ENCODE results near the gene R3HCC1L. TPM values are rescaled to one million over a fixed set of nuclear protein-coding genes. Genes with fewer than 3 reads are reported as not detected.
"Not testable (repeated sequence)": the region's sequence is repeated elsewhere in the genome, so short reads cannot be mapped to it uniquely, and the experiment has no call there.

The R3HCC1L gene
- polyA plus RNA-seq, 2 donors: 4.9 to 7.4 TPM

DNA sequence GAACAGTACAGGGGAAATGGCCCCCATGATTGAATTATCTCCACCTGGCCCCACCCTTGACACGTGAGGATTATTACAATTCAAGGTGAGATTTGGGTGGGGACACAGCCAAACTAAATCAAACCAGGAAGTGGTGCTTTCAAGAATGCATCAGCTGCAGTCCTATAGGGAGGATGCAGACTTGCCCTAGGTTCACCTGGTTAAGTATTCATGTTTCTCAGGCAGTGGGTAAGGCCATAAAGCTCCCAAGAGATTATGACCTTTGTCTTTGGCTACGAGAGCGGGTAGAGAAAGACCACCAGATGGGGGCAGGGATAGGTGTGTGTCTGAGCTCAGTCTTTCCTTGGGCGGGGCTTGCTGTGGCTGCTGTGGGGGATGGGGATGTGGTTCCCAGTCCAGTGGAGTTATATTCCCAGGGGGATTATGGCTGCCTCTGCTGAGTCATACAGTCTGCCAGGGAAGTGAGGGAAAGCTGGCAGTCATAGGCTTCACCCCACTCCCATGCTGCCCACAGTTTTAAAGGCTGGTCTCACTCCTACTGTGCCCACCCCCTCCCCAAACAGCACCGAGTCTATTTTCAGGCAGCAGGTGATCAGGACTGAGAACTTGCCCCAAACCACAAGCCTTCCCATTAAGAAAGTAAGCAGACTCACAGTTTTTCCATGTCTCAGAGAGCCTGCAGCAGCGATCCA is 8.4 kb upstream of the R3HCC1L start:
- Histone ChIP-seq H3K27me3 (ENCODE audit: control insufficient read depth in 1 of 2, insufficient read depth in 2 of 2, low read length in 2 of 2) (no peaks in the 10 kb centered on the region), H3K4me1 (ENCODE audit: control insufficient read depth in 2 of 2, insufficient read depth in 2 of 2, low read length in 1 of 2) (no peaks in the 10 kb centered on the region), H3K4me3 (ENCODE audit: low read depth in 1 of 2, low read length in 2 of 2) (no peak overlapping the region), H3K9me3 (ENCODE audit: control insufficient read depth in 2 of 2, insufficient read depth in 1 of 2, low read depth in 1 of 2, low read length in 1 of 2) (no peaks in the 10 kb centered on the region), H3K27ac (ENCODE audit: low read depth in 2 of 2, low read length in 1 of 2) (no peak overlapping the region), H3K36me3 (ENCODE audit: control insufficient read depth in 2 of 2, insufficient read depth in 2 of 2, low read length in 1 of 2) (no peaks in the 10 kb centered on the region)
- 77 to 80% methylated on average over 6 of the region's 6 CpGs for WGBS, 2 donors

GRCh38 chr10:98128802-98129201 is 5.7 kb upstream of the R3HCC1L start:
- Histone ChIP-seq H3K4me3 (ENCODE audit: low read depth in 1 of 2, low read length in 2 of 2) (no peak overlapping the region), H3K27me3 (ENCODE audit: control insufficient read depth in 1 of 2, insufficient read depth in 2 of 2, low read length in 2 of 2) (no peaks in the 10 kb centered on the region), H3K27ac (ENCODE audit: low read depth in 2 of 2, low read length in 1 of 2) (no peak overlapping the region), H3K4me1 (ENCODE audit: control insufficient read depth in 2 of 2, insufficient read depth in 2 of 2, low read length in 1 of 2) (no peaks in the 10 kb centered on the region), H3K9me3 (ENCODE audit: control insufficient read depth in 2 of 2, insufficient read depth in 1 of 2, low read depth in 1 of 2, low read length in 1 of 2) (no peaks in the 10 kb centered on the region), H3K36me3 (ENCODE audit: control insufficient read depth in 2 of 2, insufficient read depth in 2 of 2, low read length in 1 of 2) (no peaks in the 10 kb centered on the region)
- WGBS, 2 donors: 79 to 84% methylated on average over 6 of the region's 6 CpGs

DNA sequence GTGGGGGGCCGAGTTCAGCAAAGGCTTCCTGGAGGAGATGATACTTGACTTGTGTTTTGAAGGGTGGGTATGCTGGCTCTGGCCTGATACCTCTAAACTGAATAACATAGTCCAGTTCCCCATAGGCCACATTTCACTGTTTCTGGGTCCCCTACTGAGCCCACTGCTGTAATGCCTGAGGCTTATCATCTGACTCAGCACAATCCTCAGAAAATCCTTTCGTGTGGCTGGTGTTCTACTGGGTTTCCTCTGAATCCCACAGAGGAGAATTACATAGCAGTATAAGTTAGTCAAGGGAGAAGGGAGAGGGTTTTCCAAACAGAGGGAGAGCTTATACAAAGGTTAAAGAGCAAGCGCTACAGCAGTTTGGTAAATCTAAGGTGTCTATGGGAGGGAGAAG is 2.8 kb upstream of the R3HCC1L start:
- Histone ChIP-seq H3K9me3 (ENCODE audit: control insufficient read depth in 2 of 2, insufficient read depth in 1 of 2, low read depth in 1 of 2, low read length in 1 of 2) (no peaks in the 10 kb centered on the region), H3K27ac (ENCODE audit: low read depth in 2 of 2, low read length in 1 of 2) (no peak overlapping the region), H3K4me1 (ENCODE audit: control insufficient read depth in 2 of 2, insufficient read depth in 2 of 2, low read length in 1 of 2) (no peaks in the 10 kb centered on the region), H3K4me3 (ENCODE audit: low read depth in 1 of 2, low read length in 2 of 2) (no peak overlapping the region), H3K36me3 (ENCODE audit: control insufficient read depth in 2 of 2, insufficient read depth in 2 of 2, low read length in 1 of 2) (no peaks in the 10 kb centered on the region), H3K27me3 (ENCODE audit: control insufficient read depth in 1 of 2, insufficient read depth in 2 of 2, low read length in 2 of 2) (no peaks in the 10 kb centered on the region)
- whole genome bisulfite sequencing, 2 donors: 85 to 90% methylated on average over 3 of the region's 3 CpGs

GRCh38 chr10:98133075-98133752 is 1.2 kb upstream of the R3HCC1L start:
- not testable (repeated sequence) for H3K27ac ChIP-seq (ENCODE audit: low read depth in 2 of 2, low read length in 1 of 2)
- 95% methylated on average over 9 of the region's 9 CpGs for WGBS, 2 donors

DNA sequence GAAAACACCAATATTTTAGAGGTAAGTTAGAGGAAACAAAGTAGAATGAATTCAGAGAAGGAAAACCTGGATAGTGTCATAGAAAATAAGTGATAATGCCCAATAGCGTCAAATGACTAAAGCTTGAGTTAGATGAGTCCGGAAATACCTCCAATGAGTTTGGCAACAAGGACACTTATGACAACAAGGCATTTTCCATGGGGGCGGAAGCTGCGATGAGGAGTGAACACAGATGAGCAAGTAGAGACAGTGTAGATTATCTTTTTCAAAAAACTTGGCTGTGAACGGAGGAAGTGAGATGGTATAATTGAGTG is 383 bp upstream of the R3HCC1L start:
- Histone ChIP-seq H3K27ac (ENCODE audit: low read depth in 2 of 2, low read length in 1 of 2) (peak overlapping the region in 1 of 2 donors; percentile 88), H3K27me3 (ENCODE audit: control insufficient read depth in 1 of 2, insufficient read depth in 2 of 2, low read length in 2 of 2) (no peaks in the 10 kb centered on the region), H3K9me3 (ENCODE audit: control insufficient read depth in 2 of 2, insufficient read depth in 1 of 2, low read depth in 1 of 2, low read length in 1 of 2) (no peaks in the 10 kb centered on the region), H3K4me1 (ENCODE audit: control insufficient read depth in 2 of 2, insufficient read depth in 2 of 2, low read length in 1 of 2) (no peaks in the 10 kb centered on the region), H3K36me3 (ENCODE audit: control insufficient read depth in 2 of 2, insufficient read depth in 2 of 2, low read length in 1 of 2) (no peaks in the 10 kb centered on the region), H3K4me3 (ENCODE audit: low read depth in 1 of 2, low read length in 2 of 2) (peak overlapping the region; percentile 69 to 89)
- WGBS, 2 donors: 55 to 61% methylated on average over 5 of the region's 5 CpGs

More at GRCh38 chr10:98133075-98133752, 1.2 kb upstream of the R3HCC1L start:
- H3K27me3 ChIP-seq (ENCODE audit: control insufficient read depth in 1 of 2, insufficient read depth in 2 of 2, low read length in 2 of 2); H3K4me1 ChIP-seq (ENCODE audit: control insufficient read depth in 2 of 2, insufficient read depth in 2 of 2, low read length in 1 of 2); H3K4me3 ChIP-seq (ENCODE audit: low read depth in 1 of 2, low read length in 2 of 2); H3K9me3 ChIP-seq (ENCODE audit: control insufficient read depth in 2 of 2, insufficient read depth in 1 of 2, low read depth in 1 of 2, low read length in 1 of 2); H3K36me3 ChIP-seq (ENCODE audit: control insufficient read depth in 2 of 2, insufficient read depth in 2 of 2, low read length in 1 of 2): not testable (repeated sequence)

GRCh38 chr10:98135222-98135899 is 904 bp downstream of the R3HCC1L start:
- Histone ChIP-seq H3K36me3 (ENCODE audit: control insufficient read depth in 2 of 2, insufficient read depth in 2 of 2, low read length in 1 of 2) (no peaks in the 10 kb centered on the region), H3K9me3 (ENCODE audit: control insufficient read depth in 2 of 2, insufficient read depth in 1 of 2, low read depth in 1 of 2, low read length in 1 of 2) (no peaks in the 10 kb centered on the region), H3K27me3 (ENCODE audit: control insufficient read depth in 1 of 2, insufficient read depth in 2 of 2, low read length in 2 of 2) (no peaks in the 10 kb centered on the region), H3K4me3 (ENCODE audit: low read depth in 1 of 2, low read length in 2 of 2) (peak overlapping the region; percentile 69 to 89), H3K27ac (ENCODE audit: low read depth in 2 of 2, low read length in 1 of 2) (peak overlapping the region; percentile 88 to 92), H3K4me1 (ENCODE audit: control insufficient read depth in 2 of 2, insufficient read depth in 2 of 2, low read length in 1 of 2) (peaks cover 0 to 2% of the 10 kb centered on the region in 2 donors)
- WGBS, 2 donors: 12 to 13% methylated on average over 13 of the region's 13 CpGs

- H3K4me1 ChIP-seq (ENCODE audit: control insufficient read depth in 2 of 2, insufficient read depth in 2 of 2, low read length in 1 of 2): not testable (repeated sequence)
Observed at GRCh38 chr10:98136775-98137174, 2.3 kb downstream of the R3HCC1L start.

DNA sequence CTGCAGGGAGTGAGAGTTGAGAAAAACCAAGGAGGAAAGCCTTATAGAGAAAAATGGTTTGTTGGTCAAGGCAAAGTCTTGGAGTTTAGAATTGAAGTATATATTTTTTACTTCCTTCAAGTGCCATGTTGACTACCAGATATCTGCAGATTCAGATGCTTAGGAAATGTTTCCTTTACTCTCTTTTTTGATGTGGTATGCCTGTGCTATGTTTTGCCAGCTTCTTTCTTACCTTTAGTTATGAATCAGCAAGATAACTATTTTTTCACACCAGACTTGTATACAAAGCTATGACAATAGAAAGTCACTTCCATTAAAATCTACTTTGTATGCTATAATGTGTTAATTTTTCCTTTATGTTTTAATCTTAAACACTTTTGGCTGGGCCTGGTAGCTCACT is 3.6 kb downstream of the R3HCC1L start:
- Histone ChIP-seq H3K4me1 (ENCODE audit: control insufficient read depth in 2 of 2, insufficient read depth in 2 of 2, low read length in 1 of 2) (peaks cover 0 to 3% of the 10 kb centered on the region in 2 donors), H3K27me3 (ENCODE audit: control insufficient read depth in 1 of 2, insufficient read depth in 2 of 2, low read length in 2 of 2) (no peaks in the 10 kb centered on the region), H3K36me3 (ENCODE audit: control insufficient read depth in 2 of 2, insufficient read depth in 2 of 2, low read length in 1 of 2) (no peaks in the 10 kb centered on the region), H3K9me3 (ENCODE audit: control insufficient read depth in 2 of 2, insufficient read depth in 1 of 2, low read depth in 1 of 2, low read length in 1 of 2) (no peaks in the 10 kb centered on the region), H3K27ac (ENCODE audit: low read depth in 2 of 2, low read length in 1 of 2) (no peak overlapping the region), H3K4me3 (ENCODE audit: low read depth in 1 of 2, low read length in 2 of 2) (no peak overlapping the region)

More at GRCh38 chr10:98136775-98137174, 2.3 kb downstream of the R3HCC1L start:
- H3K4me3 ChIP-seq (ENCODE audit: low read depth in 1 of 2, low read length in 2 of 2); H3K27me3 ChIP-seq (ENCODE audit: control insufficient read depth in 1 of 2, insufficient read depth in 2 of 2, low read length in 2 of 2); H3K36me3 ChIP-seq (ENCODE audit: control insufficient read depth in 2 of 2, insufficient read depth in 2 of 2, low read length in 1 of 2); H3K9me3 ChIP-seq (ENCODE audit: control insufficient read depth in 2 of 2, insufficient read depth in 1 of 2, low read depth in 1 of 2, low read length in 1 of 2); H3K27ac ChIP-seq (ENCODE audit: low read depth in 2 of 2, low read length in 1 of 2): not testable (repeated sequence)
- 95% methylated on average over 16 of the region's 16 CpGs for WGBS, 2 donors

- Histone ChIP-seq H3K27me3 (ENCODE audit: control insufficient read depth in 1 of 2, insufficient read depth in 2 of 2, low read length in 2 of 2) (no peaks in the 10 kb centered on the region), H3K36me3 (ENCODE audit: control insufficient read depth in 2 of 2, insufficient read depth in 2 of 2, low read length in 1 of 2) (no peaks in the 10 kb centered on the region), H3K27ac (ENCODE audit: low read depth in 2 of 2, low read length in 1 of 2) (no peak overlapping the region), H3K9me3 (ENCODE audit: control insufficient read depth in 2 of 2, insufficient read depth in 1 of 2, low read depth in 1 of 2, low read length in 1 of 2) (no peaks in the 10 kb centered on the region), H3K4me1 (ENCODE audit: control insufficient read depth in 2 of 2, insufficient read depth in 2 of 2, low read length in 1 of 2) (peaks cover 0 to 3% of the 10 kb centered on the region in 2 donors), H3K4me3 (ENCODE audit: low read depth in 1 of 2, low read length in 2 of 2) (no peak overlapping the region)
- 80 to 82% methylated on average over 3 of the region's 3 CpGs for WGBS, 2 donors
Observed at GRCh38 chr10:98139431-98139830, 5.0 kb downstream of the R3HCC1L start.
